ENCODE results near the gene KLF16. TPM values are rescaled to one million over a fixed set of nuclear protein-coding genes. Genes with fewer than 3 reads are reported as not detected.

Gene KLF16
- total and polyA plus RNA-seq, 11 donors, result 2.9 to 19.7 (median 9.2) TPM

DNA sequence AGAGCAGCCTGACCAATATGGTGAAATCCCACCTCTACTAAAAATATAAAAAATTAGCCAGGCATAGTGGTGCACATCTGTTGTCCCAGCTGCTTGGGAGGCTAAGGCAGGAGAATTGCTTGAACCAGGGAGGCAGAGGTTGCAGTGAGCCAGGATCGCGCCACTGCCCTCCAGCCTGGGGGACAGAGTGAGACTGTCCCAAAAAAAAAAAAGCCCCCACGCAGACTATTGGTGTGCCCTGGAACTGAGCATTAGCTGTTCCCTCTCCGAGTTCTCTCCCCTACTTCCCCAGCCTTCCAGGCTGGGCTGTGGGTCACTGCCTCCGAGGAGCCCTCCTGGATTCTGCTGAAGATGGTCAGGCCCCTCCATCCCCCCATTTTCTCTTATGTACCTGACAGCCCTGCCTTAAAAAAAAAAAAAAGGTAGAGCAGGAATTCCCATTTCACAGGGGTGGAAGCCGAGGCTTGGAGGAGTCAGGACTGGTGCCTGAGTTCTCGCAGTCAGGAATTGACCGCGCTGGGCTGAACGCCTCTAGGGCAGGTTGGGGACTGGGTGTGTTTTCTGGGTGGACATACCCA, 43.7 kb upstream of the KLF16 start:
- Histone ChIP-seq H3K4me1 (peaks cover 0 to 71% (median 10%) of the 10 kb centered on the region in 12 donors), H3K4me3 (no peak overlapping the region), H3K27me3 (no peaks in the 10 kb centered on the region), H3K36me3 (peaks cover 0 to 16% (median 0%) of the 10 kb centered on the region in 9 donors), H3K9me3 (no peaks in the 10 kb centered on the region), H3K27ac (no peak overlapping the region)
- TF ChIP-seq, protein P1, sequence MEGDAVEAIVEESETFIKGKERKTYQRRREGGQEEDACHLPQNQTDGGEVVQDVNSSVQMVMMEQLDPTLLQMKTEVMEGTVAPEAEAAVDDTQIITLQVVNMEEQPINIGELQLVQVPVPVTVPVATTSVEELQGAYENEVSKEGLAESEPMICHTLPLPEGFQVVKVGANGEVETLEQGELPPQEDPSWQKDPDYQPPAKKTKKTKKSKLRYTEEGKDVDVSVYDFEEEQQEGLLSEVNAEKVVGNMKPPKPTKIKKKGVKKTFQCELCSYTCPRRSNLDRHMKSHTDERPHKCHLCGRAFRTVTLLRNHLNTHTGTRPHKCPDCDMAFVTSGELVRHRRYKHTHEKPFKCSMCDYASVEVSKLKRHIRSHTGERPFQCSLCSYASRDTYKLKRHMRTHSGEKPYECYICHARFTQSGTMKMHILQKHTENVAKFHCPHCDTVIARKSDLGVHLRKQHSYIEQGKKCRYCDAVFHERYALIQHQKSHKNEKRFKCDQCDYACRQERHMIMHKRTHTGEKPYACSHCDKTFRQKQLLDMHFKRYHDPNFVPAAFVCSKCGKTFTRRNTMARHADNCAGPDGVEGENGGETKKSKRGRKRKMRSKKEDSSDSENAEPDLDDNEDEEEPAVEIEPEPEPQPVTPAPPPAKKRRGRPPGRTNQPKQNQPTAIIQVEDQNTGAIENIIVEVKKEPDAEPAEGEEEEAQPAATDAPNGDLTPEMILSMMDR (IDR thresholded peaks at IDR 0.05), result no peak
- TF ChIP-seq POLR2A (IDR thresholded peaks at IDR 0.05), result no peak
- intact Hi-C loops (cut with DNase I), result no loop called here
- DNase-seq, result no peak
- 91 to 96% (median 93%) methylated on average over 10 of the region's 10 CpGs for WGBS, 4 donors
- ATAC-seq, result no peak

DNA sequence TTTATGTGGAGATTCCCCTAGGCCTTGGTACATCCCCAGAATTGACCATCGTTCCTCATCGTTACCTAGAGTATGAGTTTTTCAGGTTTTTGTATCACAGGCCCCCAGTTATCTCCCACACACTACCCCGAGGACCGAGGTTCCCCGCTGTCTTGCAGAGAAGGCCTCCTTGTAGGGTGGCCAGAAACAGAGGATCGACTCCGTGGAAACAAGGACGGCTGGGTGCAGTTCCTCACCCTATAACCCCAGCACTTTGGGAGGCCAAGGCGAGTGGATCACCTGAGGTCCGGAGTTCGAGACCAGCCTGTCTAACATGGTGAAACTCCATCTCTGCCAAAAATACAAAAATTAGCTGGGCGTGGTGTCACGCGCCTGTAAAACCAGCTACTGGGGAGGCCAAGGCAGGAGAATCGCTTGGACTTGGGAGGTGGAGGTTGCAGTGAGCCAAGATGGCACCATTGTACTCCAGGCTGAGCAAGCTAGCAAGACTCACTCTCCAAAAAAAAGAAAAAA, 42.5 kb upstream of the KLF16 start:
- peak overlapping the region; percentile 41 to 95 (median 84) for H3K27ac ChIP-seq
- no peak for ATAC-seq
- H3K4me3 ChIP-seq, result peak overlapping the region; percentile 46 to 90 (median 72)
- H3K9me3 ChIP-seq, result no peaks in the 10 kb centered on the region
- peaks cover 0 to 71% (median 10%) of the 10 kb centered on the region in 12 donors for H3K4me1 ChIP-seq
- H3K36me3 ChIP-seq, result peaks cover 0 to 10% (median 0%) of the 10 kb centered on the region in 9 donors
- DNase-seq, result no peak
- no peak for TF ChIP-seq POLR2A (IDR thresholded peaks at IDR 0.05)
- TF ChIP-seq, protein P1 (IDR thresholded peaks at IDR 0.05), result no peak
- WGBS, 4 donors, result 76 to 82% (median 80%) methylated on average over 9 to 15 of the region's 15 CpGs
- H3K27me3 ChIP-seq, result no peaks in the 10 kb centered on the region
- intact Hi-C loops (cut with DNase I), result no loop called here

DNA sequence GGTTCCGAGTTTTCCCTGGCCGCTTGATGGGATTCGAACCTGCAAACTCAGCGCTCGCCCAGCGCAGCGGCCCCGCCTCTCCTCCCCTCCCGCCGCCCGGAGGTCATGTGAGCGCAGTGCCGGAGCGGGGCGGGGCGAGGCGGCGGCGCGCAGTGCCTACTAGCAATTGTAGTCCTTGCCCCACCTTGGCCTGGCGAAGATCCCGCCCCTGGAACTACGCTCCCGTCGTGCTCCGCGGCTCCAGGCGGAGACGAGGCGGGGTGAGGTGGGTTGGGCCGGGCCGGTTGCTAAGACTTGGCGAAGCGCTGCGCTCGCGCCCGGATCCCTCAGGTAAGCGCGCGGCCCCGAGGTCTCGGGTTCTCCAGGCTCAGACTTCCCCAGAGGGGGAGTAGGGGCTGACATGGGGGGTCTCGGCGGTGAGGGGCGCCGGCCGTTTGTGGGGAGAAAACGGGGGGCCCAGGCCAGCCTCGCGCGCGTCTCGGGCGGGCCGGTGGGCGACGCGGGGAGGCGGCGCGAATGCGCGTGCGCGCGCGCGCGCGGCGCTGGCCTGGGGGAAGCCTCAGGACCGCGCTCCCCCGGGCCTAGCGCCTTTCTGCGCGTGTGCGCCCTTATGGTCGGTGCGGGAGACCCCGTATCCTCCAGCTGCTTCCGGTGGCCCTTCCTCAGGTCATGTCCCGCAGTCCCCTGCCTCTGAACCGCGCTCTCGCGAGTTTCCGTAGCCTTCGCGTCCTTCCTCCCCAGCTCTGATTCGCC, 41.9 kb upstream of the KLF16 start, which contains the start of the genes ADAT3 and SCAMP4:
ADAT3 (plus strand) TSS at position 290 of the 753 bp plus-strand sequence. CDS start 6,649 bp downstream, outside the sequence.
SCAMP4 (plus strand) TSS at position 290 of the 753 bp plus-strand sequence. CDS start 9,621 bp downstream, outside the sequence.
- peaks cover 0 to 10% (median 0%) of the 10 kb centered on the region in 9 donors for H3K36me3 ChIP-seq
- H3K27ac ChIP-seq, result peak within 1 kb of the TSS; percentile 41 to 95 (median 84)
- WGBS, 4 donors, result 1 to 3% (median 1%) methylated on average over 24 to 92 of the region's 92 CpGs
- H3K27me3 ChIP-seq, result no peaks in the 10 kb centered on the region
- H3K4me3 ChIP-seq, result peak within 1 kb of the TSS; percentile 46 to 90 (median 72)
- ATAC-seq (peak; percentile 96 to 99 (median 98)), DNase-seq (peak; percentile 99 to 100 (median 100))
- peak in 1 of 2 donors; percentile 83 for TF ChIP-seq POLR2A (IDR thresholded peaks at IDR 0.05)
- TF ChIP-seq, protein P1 (IDR thresholded peaks at IDR 0.05), result no peak
- intact Hi-C loops (cut with DNase I), result no loop called here
- no peaks in the 10 kb centered on the region for H3K9me3 ChIP-seq
- peaks cover 0 to 66% (median 10%) of the 10 kb centered on the region in 12 donors for H3K4me1 ChIP-seq

DNA sequence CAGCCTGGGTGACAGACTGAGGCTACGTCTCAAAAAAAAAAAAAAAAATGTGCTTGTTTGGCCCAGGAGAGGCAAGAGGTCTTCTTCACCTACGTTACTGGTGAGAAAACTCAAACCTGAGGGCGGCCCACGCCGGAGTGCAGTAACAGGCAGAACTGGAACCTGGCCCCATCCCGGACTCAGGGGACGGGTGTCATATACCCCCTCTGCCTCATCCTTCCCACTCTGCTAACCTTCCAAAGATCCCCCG, 41.4 kb upstream of the KLF16 start:
- H3K4me3 ChIP-seq, result peak overlapping the region in 9 of 12 donors; percentile 60 to 90 (median 75)
- no peak for ATAC-seq
- no peak for TF ChIP-seq POLR2A (IDR thresholded peaks at IDR 0.05)
- TF ChIP-seq, protein P1 (IDR thresholded peaks at IDR 0.05), result no peak

More for the DNA sequence above, 41.4 kb upstream of the KLF16 start:
- H3K4me1 ChIP-seq, result peaks cover 0 to 61% (median 10%) of the 10 kb centered on the region in 12 donors
- DNase-seq, result no peak
- peaks cover 0 to 10% (median 0%) of the 10 kb centered on the region in 9 donors for H3K36me3 ChIP-seq
- H3K27ac ChIP-seq, result peak overlapping the region in 11 of 12 donors; percentile 26 to 95 (median 70)
- intact Hi-C loops (cut with DNase I), result no loop called here
- H3K9me3 ChIP-seq, result no peaks in the 10 kb centered on the region
- 41 to 52% (median 48%) methylated on average over 8 of the region's 8 CpGs for WGBS, 4 donors
- no peaks in the 10 kb centered on the region for H3K27me3 ChIP-seq
